GM12892 (cell line): ENCODE measurements around the gene GAS7.
"Not testable (repeated sequence)": the region's sequence is repeated elsewhere in the genome, so short reads cannot be mapped to it uniquely, and the experiment has no call there.

ENCODE experiments used
- DNase-seq: peaks from one replicate; pipeline ENCODE4 v3.0.0; 2011; ENCODE audit not compliant: insufficient read length
- FAIRE-seq: peaks from 2 replicates; lab custom pipeline; 2011; peaks lifted over from hg19 to GRCh38; lab: Jason Lieb, UNC
- POLR2A ChIP-seq: IDR thresholded peaks from 2 replicates; pipeline ENCODE4 v1.6.1; 2011; ENCODE audit warnings: low read depth, low read length, control low read depth
- POLR2AphosphoS5 ChIP-seq: IDR thresholded peaks from 2 replicates; pipeline ENCODE4 v1.6.1; 2011; ENCODE audit warnings: low read depth, low read length, control low read depth
- TAF1 ChIP-seq: IDR thresholded peaks from 2 replicates; pipeline ENCODE4 v1.6.1; 2011; ENCODE audit warnings: low read depth, mild to moderate bottlenecking, control low read depth, low read length, borderline replicate concordance

The GAS7 gene

GRCh38 chr17:9931144-9931741, 267.2 kb downstream of the GAS7 start:
- TF ChIP-seq POLR2AphosphoS5 (no peak), POLR2A (no peak), TAF1 (no peak)
- FAIRE-seq, result no peak
- DNase-seq, result no peak

- FAIRE-seq (no peak), DNase-seq (no peak)
- no peak for TF ChIP-seq TAF1
Measured at GRCh38 chr17:9929871-9930270, 268.5 kb downstream of the GAS7 start.

- no peak for DNase-seq
- FAIRE-seq, result no peak
- no peak for TF ChIP-seq POLR2A
- no peak for TF ChIP-seq POLR2AphosphoS5
- no peak for TF ChIP-seq TAF1
Measured at GRCh38 chr17:9928601-9929333, 269.6 kb downstream of the GAS7 start.

GRCh38 chr17:9926150-9926804, 272.1 kb downstream of the GAS7 start:
- TF ChIP-seq POLR2A (no peak), POLR2AphosphoS5 (no peak), TAF1 (no peak)
- DNase-seq (no peak), FAIRE-seq (no peak)

- FAIRE-seq (no peak), DNase-seq (no peak)
- TF ChIP-seq POLR2A, result no peak
Measured at GRCh38 chr17:9925457-9925856, 272.9 kb downstream of the GAS7 start.

GRCh38 chr17:9924735-9925191, 273.6 kb downstream of the GAS7 start:
- peak; percentile 95 for FAIRE-seq
- peak; percentile 34 for DNase-seq
- TF ChIP-seq POLR2A (no peak), TAF1 (no peak), POLR2AphosphoS5 (no peak)

GRCh38 chr17:9922012-9922848, 276.2 kb downstream of the GAS7 start:
- TF ChIP-seq POLR2A (no peak), POLR2AphosphoS5 (no peak), TAF1 (no peak)
- DNase-seq (no peak), FAIRE-seq (no peak)

GRCh38 chr17:9921216-9921615, 277.2 kb downstream of the GAS7 start:
- not testable (repeated sequence) for FAIRE-seq

GRCh38 chr17:9918804-9919352, 279.5 kb downstream of the GAS7 start:
- FAIRE-seq, result no peak
- TF ChIP-seq TAF1 (no peak), POLR2A (no peak), POLR2AphosphoS5 (no peak)
- DNase-seq, result no peak

More at GRCh38 chr17:9921216-9921615, 277.2 kb downstream of the GAS7 start:
- DNase-seq, result not testable (repeated sequence)

- FAIRE-seq (no peak), DNase-seq (no peak)
- no peak for TF ChIP-seq POLR2AphosphoS5
- TF ChIP-seq POLR2A, result no peak
- no peak for TF ChIP-seq TAF1
Measured at GRCh38 chr17:9918352-9918751, 280.1 kb downstream of the GAS7 start.

- no peak for TF ChIP-seq TAF1
- no peak for TF ChIP-seq POLR2AphosphoS5
- no peak for TF ChIP-seq POLR2A
Measured at GRCh38 chr17:9917801-9918200, 280.6 kb downstream of the GAS7 start.

More at GRCh38 chr17:9917801-9918200, 280.6 kb downstream of the GAS7 start:
- FAIRE-seq (no peak), DNase-seq (no peak)
